Heart left ventricle (tissue), 16 donors: ENCODE data around the gene BNC2. TPM values are rescaled to one million over a fixed set of nuclear protein-coding genes. Genes with fewer than 3 reads are reported as not detected.
A peak's percentile ranks its signal among the peaks of the same experiment; 100 is the strongest.

Source experiments
- ATAC-seq, 4 donors: fragments of 200-7000 bp; cut with Tn5 transposase; one replicate each; pipeline ENCODE4 v1.9.1; 2020 to 2022; ENCODE audit warnings: moderate library complexity in 4 of 4, mild to moderate bottlenecking in 3 of 4, moderate number of reproducible peaks in 1 of 4
- DNase-seq, 5 donors: peaks; one replicate each; pipeline ENCODE4 v3.0.0-alpha.2; 2020
- H3K27ac ChIP-seq, 12 donors: fragments of 200-600 bp; sonication (generic) in 4 of 12; one replicate each; pipeline versions ENCODE4 v1.5.0 to v1.8.0; 2016 to 2022; ENCODE audit warnings: mild to moderate bottlenecking in 2 of 12
- H3K27me3 ChIP-seq, 9 donors: fragments of 200-600 bp; sonication (generic) in 2 of 9; one replicate each; pipeline versions ENCODE4 v1.5.1 to v1.8.0; 2016 to 2022; ENCODE audit warnings: mild to moderate bottlenecking in 3 of 9
- H3K36me3 ChIP-seq, 9 donors: fragments of 200-600 bp; sonication (generic) in 2 of 9; one replicate each; pipeline versions ENCODE4 v1.5.0 to v1.8.0; 2018 to 2022; ENCODE audit warnings: mild to moderate bottlenecking in 2 of 9
- H3K4me1 ChIP-seq, 12 donors: fragments of 200-600 bp; sonication (generic) in 4 of 12; one replicate each; pipeline versions ENCODE4 v1.5.0 to v1.8.0; 2016 to 2022; ENCODE audit warnings: mild to moderate bottlenecking in 3 of 12
- H3K4me3 ChIP-seq, 12 donors: fragments of 200-600 bp; sonication (generic) in 4 of 12; one replicate each; pipeline versions ENCODE4 v1.5.0 to v1.8.0; 2017 to 2022; ENCODE audit warnings: mild to moderate bottlenecking in 9 of 12, moderate library complexity in 4 of 12
- H3K9me3 ChIP-seq, 12 donors: fragments of 200-600 bp; sonication (generic) in 4 of 12; one replicate each; pipeline versions ENCODE4 v1.5.0 to v1.8.0; 2016 to 2022; ENCODE audit warnings: mild to moderate bottlenecking in 1 of 12
- CTCF ChIP-seq, 12 donors: fragments of 200-600 bp; sonication (generic) in 4 of 12; IDR thresholded peaks; one replicate each; pipeline versions ENCODE4 v1.5.0 to v1.8.0; 2018 to 2022; ENCODE audit warnings: antibody characterized with exemption in 12 of 12, mild to moderate bottlenecking in 5 of 12
- POLR2A ChIP-seq, 2 donors: fragments of 450-650 bp; IDR thresholded peaks; one replicate each; pipeline ENCODE4 v1.6.1; 2017; ENCODE audit warnings: antibody characterized with exemption in 2 of 2, mild to moderate bottlenecking in 2 of 2, moderate library complexity in 2 of 2
- WGBS, 4 donors: extraction: QIAGEN DNeasy Blood & Tissue Kit in 2 of 4; methylation state at CpG; one replicate each; pipeline versions ENCODE4 v1.1.5 to v1.1.7; 2013 to 2018; 5-methylcytosine and 5-hydroxymethylcytosine counted together
- intact Hi-C, 10 donors: fragments of 100-400 bp; cut with DNase I; formaldehyde crosslinking; loops; one replicate each; pipeline versions ENCODE4 v1.11.1 to v1.14.2; 2022
- polyA plus RNA-seq, 2 donors: library from polyadenylated mRNA; stranded (reverse); fragments of 200-250 nt; gene quantifications; one replicate each; pipeline ENCODE4 v1.2.3, GENCODE V29; 2013
- total RNA-seq, 9 donors: library from RNA; depleted of rRNA in 2 of 9; stranded (reverse); fragments of >200 nt in 2 of 9; fragmentation: NEBNext Ultra II Directional in 3 of 9; extraction: Animal tissue kit (Norgen Biotek cat#: 25700) in 3 of 9; gene quantifications; one replicate each; pipeline versions ENCODE4 v1.1.0 to v1.2.4, GENCODE V29; 2016 to 2023
- donor health status: ischemic (EF 13 %, LVEDD 7.1; RV severe dilation, severe dysfunction).
- donor health status: healthy with polysubstance abuse.
- donor health status: DM: no; HTN: yes; CAD: no.
- donor health status: DM: no; HTN: no; CAD: no.
- donor health status: ischemic (EF 25% LVEDD 6.9; RV normal size, moderate dysfunction).
- donor health status: ischemic (EF 25% LVEDD 5.7; RV mildly dilated, moderate dysfunction).
- donor health status: healthy.
- donor health status: DM: yes; HTN: yes; CAD: no.
- donor health status: ischemic (EF 35%, LVEDD 5.7; RV mildly dilated, moderate dysfunction).
- donor health status: nonischemic (EF 11% LVEDD 7.7; RV severe dilation, severe dysfunction).
- donor health status: DM: yes; HTN: yes; CAD: no.
- donor health status: PGD.
- donor health status: ischemic (EF 29% LVEDD 5.4; RV normal size, mild dysfunction).
- donor health status: nonischemic (EF 23%, LVEDD 6.1; RV moderate dilation, normal function).

Gene BNC2
- total and polyA plus RNA-seq, 11 donors: 0.38 to 27.1 (median 3.8) TPM

- TF ChIP-seq CTCF (IDR thresholded peaks at IDR 0.05) (no peak), POLR2A (IDR thresholded peaks at IDR 0.05) (no peak)
- DNase-seq (no peak), ATAC-seq (peak in 1 of 4 donors; percentile 46)
- Histone ChIP-seq H3K27me3 (peaks cover 0 to 3% (median 0%) of the 10 kb centered on the region in 9 donors), H3K4me3 (no peak overlapping the region), H3K4me1 (no peaks in the 10 kb centered on the region), H3K27ac (no peak overlapping the region), H3K9me3 (no peaks in the 10 kb centered on the region), H3K36me3 (no peaks in the 10 kb centered on the region)
- intact Hi-C loops: no loop called here
- WGBS, 4 donors: 39 to 45% (median 43%) methylated on average over 10 of the region's 10 CpGs
These were observed 191.1 kb downstream of the BNC2 start for GRCh38 chr9:16679327-16679821.

- no peak overlapping the region for H3K4me3 ChIP-seq
- DNase-seq (no peak), ATAC-seq (no peak)
- H3K36me3 ChIP-seq: no peaks in the 10 kb centered on the region
- H3K4me1 ChIP-seq: no peaks in the 10 kb centered on the region
- intact Hi-C loops: no loop called here
- H3K27me3 ChIP-seq: peaks cover 0 to 3% (median 0%) of the 10 kb centered on the region in 9 donors
- H3K9me3 ChIP-seq: no peaks in the 10 kb centered on the region
- no peak for TF ChIP-seq POLR2A (IDR thresholded peaks at IDR 0.05)
- no peak for TF ChIP-seq CTCF (IDR thresholded peaks at IDR 0.05)
- H3K27ac ChIP-seq: no peak overlapping the region
- WGBS, 4 donors: 78 to 94% (median 84%) methylated on average over 3 of the region's 3 CpGs
These were observed 194.0 kb downstream of the BNC2 start for GRCh38 chr9:16676519-16676918.

DNA sequence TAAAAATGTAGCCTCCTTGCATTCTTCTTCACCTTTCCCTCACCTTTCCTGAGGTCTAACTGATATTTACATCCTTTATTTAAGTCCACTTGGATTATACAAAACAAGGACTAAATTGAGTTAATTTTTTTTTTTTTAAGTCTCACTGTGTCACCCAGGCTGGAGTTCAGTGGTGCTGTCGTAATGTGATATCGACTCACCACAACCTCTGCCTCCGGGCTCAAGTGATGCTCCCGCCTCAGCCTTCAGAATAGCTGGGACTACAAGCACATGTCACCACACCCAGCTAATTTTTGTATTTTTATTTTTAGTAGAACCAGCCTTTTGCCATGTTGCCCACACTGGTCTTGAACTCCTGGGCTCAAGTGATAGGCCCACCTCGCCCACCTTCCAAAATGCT is 195.3 kb downstream of the BNC2 start:
- ATAC-seq (no peak), DNase-seq (no peak)
- intact Hi-C loops: no loop called here
- no peaks in the 10 kb centered on the region for H3K36me3 ChIP-seq
- H3K27me3 ChIP-seq: peaks cover 0 to 3% (median 0%) of the 10 kb centered on the region in 9 donors
- no peak overlapping the region for H3K27ac ChIP-seq
- H3K4me1 ChIP-seq: no peaks in the 10 kb centered on the region
- TF ChIP-seq POLR2A (IDR thresholded peaks at IDR 0.05): no peak
- no peak for TF ChIP-seq CTCF (IDR thresholded peaks at IDR 0.05)
- WGBS, 4 donors: 92 to 96% (median 94%) methylated on average over 5 of the region's 5 CpGs
- no peak overlapping the region for H3K4me3 ChIP-seq
- H3K9me3 ChIP-seq: no peaks in the 10 kb centered on the region

GRCh38 chr9:16673171-16673570 is 197.3 kb downstream of the BNC2 start:
- ATAC-seq: no peak

More at GRCh38 chr9:16673171-16673570, 197.3 kb downstream of the BNC2 start:
- TF ChIP-seq CTCF (IDR thresholded peaks at IDR 0.05) (no peak), POLR2A (IDR thresholded peaks at IDR 0.05) (no peak)
- no peaks in the 10 kb centered on the region for H3K4me1 ChIP-seq
- intact Hi-C loops: no loop called here
- H3K27ac ChIP-seq: no peak overlapping the region
- no peak for DNase-seq
- H3K4me3 ChIP-seq: no peak overlapping the region
- H3K36me3 ChIP-seq: no peaks in the 10 kb centered on the region
- H3K27me3 ChIP-seq: no peaks in the 10 kb centered on the region
- no peaks in the 10 kb centered on the region for H3K9me3 ChIP-seq
